ENCODE data around the gene TBL2.
"Not testable (repeated sequence)": the region's sequence is repeated elsewhere in the genome, so short reads cannot be mapped to it uniquely, and the experiment has no call there.

TBL2 gene

DNA sequence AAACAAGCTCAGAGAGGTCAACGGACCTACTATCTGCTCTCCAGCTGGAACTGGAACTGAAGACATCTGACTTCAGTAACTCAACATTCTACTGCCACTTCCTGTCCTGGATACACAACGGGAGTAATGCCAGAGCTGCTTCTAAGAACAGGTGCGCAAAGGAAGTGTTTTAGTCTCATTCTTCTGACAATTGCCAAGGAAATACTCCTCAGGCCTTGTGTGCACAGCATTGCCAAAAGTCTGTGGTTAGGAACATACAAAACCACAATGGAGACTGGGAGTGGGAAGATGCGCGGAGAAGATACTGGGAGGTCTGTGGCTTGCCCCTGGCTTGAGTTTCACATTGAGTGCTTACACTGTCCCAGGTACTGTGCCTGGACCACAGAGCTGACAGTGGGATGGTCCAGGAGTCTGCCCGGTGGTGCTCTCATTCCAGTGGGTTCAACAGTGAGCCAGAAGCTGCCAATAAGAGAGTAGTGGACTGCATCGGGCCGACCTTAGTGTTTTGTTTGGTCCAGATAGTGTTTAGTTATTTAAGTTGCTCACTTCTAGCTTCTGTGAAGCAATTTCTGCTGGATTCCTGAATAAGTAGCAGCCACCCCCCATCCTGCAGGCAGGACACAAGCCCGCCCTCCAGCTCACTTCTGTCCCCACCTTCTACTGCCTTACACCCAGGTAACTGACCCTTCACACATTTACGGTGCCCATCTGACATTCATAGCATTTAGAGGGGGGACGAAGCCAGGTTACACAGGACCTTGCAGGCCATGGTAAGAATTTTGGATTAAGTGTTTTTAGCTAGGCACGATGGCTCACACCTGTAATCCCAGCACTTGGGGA lies 10.3 kb downstream of the TBL2 start:
- DNase-seq (ENCODE audit: low spot score) = no peak

DNA sequence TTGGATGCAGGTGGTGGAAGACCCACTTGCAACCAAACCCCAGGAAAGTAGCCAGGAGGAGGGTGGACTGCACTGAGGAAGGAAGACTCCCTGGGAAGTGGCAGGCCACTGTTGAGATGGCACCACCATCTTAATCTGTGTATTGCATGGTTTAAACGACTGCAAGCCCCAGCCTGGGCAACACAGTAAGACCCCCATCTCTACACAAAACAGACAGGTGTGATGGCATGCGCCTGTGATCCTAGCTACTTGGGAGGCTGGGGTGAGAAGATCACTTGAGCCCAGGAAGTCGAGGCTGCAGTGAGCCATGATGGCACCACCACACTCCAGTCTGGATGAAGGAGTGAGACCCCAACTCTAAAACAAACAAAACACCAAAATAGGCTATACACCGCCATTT lies 11.2 kb downstream of the TBL2 start:
- no peak for DNase-seq (ENCODE audit: low spot score)

DNA sequence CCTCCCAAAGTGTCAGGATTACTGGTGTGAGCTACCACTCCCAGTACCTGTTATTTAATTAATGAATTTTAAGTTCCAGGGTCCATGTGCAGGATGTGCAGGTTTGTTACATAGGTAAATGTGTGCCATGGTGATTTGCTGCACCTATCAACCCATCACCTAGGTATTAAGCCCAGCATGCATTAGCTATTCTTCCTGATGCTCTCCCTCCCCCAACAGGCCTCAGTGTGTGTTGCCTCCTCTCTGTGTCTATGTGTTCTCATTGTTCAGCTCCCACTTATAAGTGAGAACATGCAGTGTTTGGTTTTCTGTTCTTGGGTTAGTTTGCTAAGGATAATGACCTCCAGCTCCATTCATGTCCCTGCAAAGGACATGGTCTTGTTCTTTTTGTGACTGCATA lies 11.9 kb downstream of the TBL2 start:
- not testable (repeated sequence) for DNase-seq (ENCODE audit: low spot score)

GRCh38 chr7:73565675-73566340 lies 12.6 kb downstream of the TBL2 start:
- no peak for DNase-seq (ENCODE audit: low spot score)

- DNase-seq (ENCODE audit: low spot score) = peak; percentile 83
These were observed 18.1 kb downstream of the TBL2 start for GRCh38 chr7:73560109-73560835.

DNA sequence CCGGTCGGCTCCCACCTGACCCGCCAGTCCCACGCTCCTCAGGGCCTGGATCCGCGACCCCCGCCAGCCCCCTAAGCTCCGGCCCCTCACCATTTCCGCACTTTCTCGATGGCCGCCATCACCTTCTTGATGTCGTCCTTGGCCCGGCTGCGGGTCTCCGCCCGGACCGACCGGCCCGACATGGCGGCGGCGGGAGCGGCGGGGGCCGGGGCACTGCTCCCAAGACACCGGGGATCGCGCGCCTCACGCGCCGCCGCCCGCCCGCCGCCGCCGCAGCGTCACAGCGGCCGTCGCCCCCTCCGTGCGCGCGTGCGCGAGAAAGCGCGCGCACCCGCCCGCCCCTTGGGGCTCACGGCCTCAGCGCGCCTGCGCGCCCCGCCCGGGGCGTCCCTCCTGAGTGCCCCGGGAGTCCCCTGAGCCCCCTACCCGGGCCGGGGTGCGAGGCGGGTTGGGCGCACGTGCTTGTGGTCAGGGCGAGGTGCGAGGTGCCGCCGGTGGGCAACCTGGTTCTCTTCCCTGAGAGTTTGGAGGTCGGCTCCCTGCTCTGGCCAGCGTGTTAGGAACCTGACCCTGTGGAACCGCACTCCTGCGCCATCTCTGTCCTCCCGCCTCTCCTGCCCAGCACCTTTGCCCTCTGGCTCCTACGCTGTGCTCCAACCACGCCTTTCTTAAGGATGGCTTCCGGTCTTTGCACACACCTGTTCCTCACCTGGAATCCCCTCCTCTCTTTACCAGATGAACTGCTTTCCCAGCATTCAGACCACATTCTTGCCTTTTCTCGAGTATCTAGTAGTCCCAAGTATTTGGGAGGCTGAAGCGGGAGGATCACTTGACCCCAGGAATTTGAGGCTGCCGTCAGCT lies 20.8 kb downstream of the TBL2 start, which contains the start of gene BCL7B:
BCL7B (minus strand) TSS at position 294 of the 861 bp plus-strand sequence; CDS start at position 182, 112 bp downstream.
- peak; percentile 99 for DNase-seq (ENCODE audit: low spot score)

DNA sequence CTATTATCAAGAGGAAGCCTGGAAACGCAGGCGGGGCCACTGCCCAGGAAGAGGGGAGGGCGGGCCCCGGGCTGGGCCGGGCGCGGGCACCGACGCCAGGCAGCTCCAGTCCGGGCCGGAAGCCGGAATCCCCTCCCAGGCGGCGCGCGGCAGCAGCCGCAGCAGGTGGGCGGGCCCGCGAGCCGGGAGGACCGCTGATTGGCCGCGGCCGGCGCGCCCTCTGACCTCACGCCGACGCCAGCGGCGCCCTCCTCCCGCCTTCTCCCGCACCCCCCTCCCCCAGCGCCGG lies 21.3 kb downstream of the TBL2 start:
- peak; percentile 98 for DNase-seq (ENCODE audit: low spot score)

DNA sequence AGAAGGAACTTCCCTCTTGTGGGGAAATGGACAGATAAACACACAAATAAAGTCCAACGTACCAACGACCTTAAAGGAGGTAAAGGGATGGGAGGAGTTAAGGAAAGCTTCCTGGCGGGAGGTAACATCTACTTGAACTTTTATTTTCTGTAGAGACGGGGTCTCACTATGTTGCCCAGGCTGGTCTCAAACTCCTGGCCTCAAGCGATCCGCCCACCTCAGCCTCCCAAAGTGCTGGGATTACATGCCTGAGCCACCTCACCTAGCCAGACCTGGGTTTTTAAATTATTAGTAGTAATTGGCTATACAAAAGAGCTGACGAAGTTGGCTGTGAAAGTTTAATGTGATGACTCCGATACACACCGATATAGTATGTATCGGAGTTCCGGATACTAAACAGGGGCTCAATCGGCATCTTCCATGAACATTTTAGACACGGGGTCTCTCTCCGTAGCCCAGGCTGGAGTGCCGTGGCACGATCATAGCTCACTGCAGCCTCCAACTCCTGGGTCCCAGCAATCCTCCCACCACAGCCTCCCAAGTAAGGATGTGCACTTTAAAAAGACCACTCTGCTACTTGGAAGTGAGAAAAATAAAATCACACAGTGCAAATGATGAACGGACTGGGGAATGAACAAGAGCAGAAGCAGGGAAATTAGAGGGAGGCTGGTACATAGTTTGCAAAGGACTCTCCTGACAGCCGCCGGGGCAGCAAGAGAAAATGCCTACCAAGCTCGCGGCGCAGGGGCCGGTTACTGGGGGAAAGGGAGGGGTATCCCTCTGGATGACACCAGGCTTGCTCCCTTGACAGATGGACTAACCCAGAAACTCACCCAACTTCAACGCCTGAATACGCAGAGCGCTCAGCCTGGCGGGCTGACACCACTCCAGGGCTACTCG lies 21.9 kb downstream of the TBL2 start:
- no peak for DNase-seq (ENCODE audit: low spot score)

- peak; percentile 53 for DNase-seq (ENCODE audit: low spot score)
These were observed 22.9 kb downstream of the TBL2 start for GRCh38 chr7:73555411-73555982.

DNA sequence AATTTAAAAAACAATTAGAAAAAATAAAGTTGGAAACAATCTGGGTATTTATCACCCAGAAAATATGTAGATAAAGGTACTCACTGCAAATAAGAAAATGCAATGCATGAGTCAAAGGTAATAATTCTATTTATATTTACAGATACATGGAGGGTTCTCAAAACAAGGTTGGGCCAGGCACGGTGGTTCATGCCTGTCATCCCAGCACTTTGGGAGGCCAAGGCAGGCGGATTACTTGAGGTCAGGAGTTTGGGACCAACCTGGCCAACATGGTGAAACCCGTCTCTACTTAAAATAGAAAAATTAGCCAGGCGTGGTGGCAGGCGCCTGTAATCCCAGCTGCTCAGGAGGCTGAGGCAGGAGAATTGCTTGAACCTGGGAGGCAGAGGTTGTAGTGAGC lies 28.3 kb downstream of the TBL2 start:
- DNase-seq (ENCODE audit: low spot score) = not testable (repeated sequence)

- no peak for DNase-seq (ENCODE audit: low spot score)
These were observed 29.2 kb downstream of the TBL2 start for GRCh38 chr7:73549176-73549575.

DNA sequence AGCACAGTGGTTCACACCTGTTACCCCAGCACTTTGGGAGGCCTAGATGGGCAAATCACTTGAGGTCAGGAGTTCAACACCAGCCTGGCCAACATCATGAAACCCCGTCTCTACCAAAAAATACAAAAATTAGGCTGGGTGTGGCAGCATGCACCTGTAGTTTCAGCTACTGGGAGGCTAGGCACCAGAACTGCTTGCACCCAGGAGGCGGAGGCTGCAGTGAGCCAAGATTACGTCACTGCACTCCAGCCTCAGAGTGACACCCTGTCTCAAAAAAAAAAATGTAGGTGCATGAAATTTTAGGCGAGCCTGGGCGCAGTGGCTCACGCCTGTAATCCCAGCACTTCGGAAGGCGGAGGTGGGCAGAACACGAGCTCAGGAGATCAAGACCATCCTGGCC lies 30.5 kb downstream of the TBL2 start:
- no peak for DNase-seq (ENCODE audit: low spot score)

GRCh38 chr7:73544678-73545077 lies 33.7 kb downstream of the TBL2 start:
- no peak for DNase-seq (ENCODE audit: low spot score)

GRCh38 chr7:73541722-73542121 lies 36.7 kb downstream of the TBL2 start:
- DNase-seq (ENCODE audit: low spot score) = no peak

GRCh38 chr7:73539709-73540108 lies 38.7 kb downstream of the TBL2 start:
- DNase-seq (ENCODE audit: low spot score) = no peak

- not testable (repeated sequence) for DNase-seq (ENCODE audit: low spot score)
These were observed 39.9 kb downstream of the TBL2 start for GRCh38 chr7:73538510-73538909.

- no peak for DNase-seq (ENCODE audit: low spot score)
These were observed 41.3 kb downstream of the TBL2 start for GRCh38 chr7:73537051-73537450.

DNA sequence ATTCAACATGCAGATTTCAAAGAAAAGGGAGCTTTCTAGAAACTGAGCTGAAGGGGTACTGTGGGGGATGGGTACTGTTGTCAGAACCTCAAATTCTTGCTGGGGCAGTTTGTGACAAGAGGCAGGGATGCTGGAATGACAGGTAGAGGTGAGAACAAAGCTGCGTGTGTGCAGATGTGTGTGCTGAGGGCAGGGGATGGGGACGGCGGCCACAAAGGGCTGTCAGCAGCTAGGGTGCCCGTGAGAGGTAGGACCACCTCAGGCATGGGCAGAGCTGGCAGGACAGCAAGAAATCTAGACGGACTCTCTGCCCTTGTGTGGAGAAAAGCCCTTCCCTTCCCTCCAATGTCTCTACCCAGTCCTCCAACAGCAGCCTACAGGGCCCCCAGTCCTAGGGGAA lies 41.9 kb downstream of the TBL2 start:
- DNase-seq (ENCODE audit: low spot score) = no peak

GRCh38 chr7:73535918-73536317 lies 42.5 kb downstream of the TBL2 start:
- not testable (repeated sequence) for DNase-seq (ENCODE audit: low spot score)

DNA sequence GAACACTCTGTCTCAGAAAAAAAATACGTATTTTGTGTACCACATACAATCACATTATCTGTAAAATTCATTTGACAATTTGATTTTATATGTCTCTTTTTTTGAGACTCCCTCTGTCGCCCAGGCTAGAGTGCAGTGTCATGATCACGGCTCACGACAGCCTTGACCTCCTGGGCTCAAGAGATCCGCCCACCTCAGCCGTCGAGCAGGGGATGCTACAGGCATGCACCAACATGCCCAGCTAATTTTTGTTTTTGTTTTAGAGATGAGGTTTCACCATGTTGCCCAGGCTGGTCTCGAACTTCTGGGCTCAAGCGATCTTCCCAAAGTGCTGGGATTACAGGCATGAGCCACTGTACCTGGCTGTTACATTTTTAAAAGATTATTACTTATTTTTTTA lies 44.6 kb downstream of the TBL2 start:
- no peak for DNase-seq (ENCODE audit: low spot score)

GRCh38 chr7:73532224-73532623 lies 46.2 kb downstream of the TBL2 start:
- no peak for DNase-seq (ENCODE audit: low spot score)

All from AG08395 (cell line).